Midbrain (tissue), 1 donor: ENCODE measurements around the gene C9orf78.

Source experiments
- DNase-seq: peaks from one replicate; lab custom pipeline; 2025; lab: John Stamatoyannopoulos, UW

C9orf78 gene

DNA sequence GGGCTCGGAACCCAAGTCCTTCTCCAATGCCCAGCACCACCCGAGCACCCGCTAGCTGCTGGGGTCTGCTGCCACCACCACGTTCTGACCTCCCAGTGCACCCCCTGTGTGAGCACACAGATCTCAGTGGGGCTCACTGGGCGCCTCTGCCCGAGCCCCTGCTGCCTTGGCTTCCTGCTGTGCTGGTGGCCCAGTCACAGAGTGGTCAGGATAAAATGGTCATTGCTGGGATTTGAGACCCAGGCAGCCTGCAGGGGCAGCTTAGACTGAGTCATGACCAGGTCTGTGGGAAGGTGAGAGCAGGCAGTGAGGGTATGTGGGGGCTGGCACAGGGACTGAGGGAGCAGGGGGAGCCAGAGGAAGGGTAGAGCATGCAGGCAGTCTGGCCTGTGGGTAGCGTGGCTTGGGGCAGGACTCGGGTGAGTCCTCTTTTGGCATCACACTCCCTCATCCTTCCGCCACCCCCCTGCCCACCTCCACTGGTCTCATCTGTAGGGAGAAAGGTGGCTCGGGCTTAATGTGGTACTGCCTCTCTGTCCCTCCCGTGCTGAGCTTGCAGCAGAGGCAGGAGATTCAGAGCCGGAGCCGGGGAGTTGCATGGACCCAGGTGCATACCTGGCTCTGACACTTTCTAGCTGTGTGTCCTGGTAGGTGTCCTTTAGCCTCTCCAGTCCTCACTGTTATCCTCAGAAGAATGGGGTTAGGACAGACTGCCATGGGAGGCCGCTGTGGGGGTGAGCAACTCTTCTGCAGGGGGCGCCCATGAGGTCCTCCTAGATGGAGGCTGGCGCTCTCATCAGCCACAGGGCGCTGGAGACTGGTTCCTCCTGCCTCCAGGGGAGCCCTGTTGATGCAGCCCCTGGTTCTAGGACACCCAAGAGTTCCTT lies 32.3 kb upstream of the C9orf78 start:
- DNase-seq = no peak

- no peak for DNase-seq
These were observed 31.5 kb upstream of the C9orf78 start for GRCh38 chr9:129866394-129867135.

DNA sequence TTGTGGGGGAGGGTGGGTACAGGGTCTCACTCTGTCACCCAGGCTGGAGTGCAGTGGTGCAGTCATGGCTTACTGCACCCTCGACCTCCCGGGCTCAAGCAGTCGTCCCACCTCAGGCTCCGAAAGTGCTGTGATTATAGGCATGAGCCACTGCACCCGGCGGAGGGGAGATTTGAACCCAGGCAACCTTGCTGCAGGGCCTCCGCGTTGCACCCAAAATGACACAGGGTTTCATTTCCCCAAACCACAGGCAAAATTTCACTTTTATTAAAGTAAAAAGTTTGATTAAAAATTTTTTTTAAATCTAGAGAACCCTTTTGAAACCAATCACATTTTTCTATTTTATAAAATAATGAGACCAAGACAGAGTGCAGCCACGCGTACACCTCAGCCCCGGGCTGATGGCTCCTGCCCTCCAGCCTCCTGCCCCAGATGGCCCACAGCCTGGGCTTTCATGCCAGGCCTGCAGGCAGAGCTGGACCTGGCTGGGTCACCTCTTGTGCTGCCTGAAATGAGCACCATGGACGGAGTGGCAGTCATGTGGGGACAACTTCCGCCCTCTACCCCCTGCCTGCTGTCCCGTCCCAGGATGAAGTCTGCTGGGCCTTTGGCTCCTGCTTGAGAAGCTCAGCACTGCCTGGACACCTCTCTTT lies 30.7 kb upstream of the C9orf78 start:
- no peak for DNase-seq

DNA sequence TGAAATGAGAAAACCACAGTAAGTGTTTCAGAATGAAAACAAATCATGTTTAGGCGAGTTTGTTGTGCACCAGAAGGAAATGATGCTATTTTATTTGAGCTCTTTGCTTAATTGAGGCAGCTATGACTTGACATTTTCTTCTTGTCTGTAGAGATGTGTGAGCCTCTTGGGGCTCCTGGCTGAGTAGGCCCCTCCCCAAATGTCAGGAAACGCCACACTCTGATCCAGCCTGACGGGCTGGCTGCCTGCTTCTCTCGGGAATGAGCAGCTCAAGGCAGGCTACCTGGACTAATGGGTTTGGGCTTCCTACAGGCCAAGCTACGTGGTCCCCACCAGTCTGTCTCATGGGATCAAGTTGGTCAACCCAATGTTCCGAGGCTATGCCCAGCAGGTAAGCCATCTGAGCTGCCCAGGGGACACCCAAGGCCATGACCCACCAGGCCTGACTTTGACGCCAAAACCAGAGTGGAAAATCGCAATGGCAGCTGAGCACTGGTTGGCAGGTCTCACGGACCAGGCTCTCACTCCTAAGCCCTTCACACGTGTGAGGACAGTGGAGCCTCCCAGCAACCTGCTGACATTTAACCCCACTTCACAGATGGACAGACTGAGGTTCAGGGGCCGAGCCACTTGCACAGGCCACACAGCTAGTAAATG lies 30.0 kb upstream of the C9orf78 start:
- no peak for DNase-seq

- DNase-seq = no peak
These were observed 28.1 kb upstream of the C9orf78 start for GRCh38 chr9:129863059-129863690.

DNA sequence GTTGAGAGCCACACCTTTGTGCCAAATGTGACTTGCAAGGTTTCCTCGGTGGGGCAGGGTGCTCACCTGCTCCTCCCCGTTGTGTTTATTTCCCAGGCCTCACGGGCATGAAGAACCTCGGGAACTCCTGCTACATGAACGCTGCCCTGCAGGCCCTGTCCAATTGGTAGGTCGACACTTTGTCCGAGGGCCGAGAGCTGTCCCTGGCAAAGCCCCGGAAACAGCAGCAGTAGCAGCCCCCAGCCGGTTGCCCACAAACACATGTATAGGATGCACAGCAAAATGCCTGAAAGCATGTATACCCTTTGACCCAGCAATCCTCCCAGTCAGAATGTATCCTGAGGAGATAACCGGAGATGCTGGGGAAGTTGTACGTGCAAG lies 26.4 kb upstream of the C9orf78 start:
- no peak for DNase-seq

DNA sequence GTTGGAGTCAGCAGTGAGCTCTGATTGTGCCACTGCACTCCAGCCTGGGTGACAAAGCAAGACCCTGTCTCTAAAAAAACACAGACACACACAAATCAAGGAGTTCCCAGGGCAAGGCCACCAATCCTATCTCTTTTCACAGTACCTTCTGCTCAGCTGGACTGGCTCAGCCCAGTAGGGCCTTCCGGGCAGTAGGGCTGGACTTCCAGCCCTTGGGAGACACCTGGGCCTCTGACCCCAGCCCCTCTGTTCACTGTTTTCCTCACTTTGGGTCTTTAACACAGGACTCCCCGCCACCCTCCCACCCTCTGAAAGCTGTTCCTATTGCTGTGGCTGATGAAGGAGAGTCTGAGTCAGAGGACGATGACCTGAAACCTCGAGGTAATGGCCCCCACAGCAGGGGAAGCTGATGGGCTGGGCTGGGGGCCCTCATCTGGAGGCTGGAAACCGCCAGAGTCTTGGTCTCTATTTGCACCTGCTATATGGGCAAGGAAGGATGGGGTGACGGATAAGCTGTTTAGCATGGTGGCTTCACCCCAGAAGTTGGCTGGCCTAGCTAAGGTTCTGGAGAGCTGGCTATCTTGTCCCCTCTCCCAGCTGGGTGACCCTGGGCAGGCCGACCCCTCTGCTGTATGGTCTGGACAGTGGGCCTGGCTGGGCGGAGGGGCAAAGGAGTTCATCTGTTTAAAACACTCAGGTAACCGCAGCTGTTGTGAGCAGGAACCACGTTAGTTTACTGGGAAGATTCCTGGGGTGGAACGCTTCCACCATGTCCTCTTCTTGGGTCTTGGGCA lies 25.8 kb upstream of the C9orf78 start:
- DNase-seq = no peak

GRCh38 chr9:129858167-129858962 lies 23.3 kb upstream of the C9orf78 start:
- DNase-seq = no peak

- no peak for DNase-seq
These were observed 22.1 kb upstream of the C9orf78 start for GRCh38 chr9:129857207-129857606.

GRCh38 chr9:129854588-129855110 lies 19.6 kb upstream of the C9orf78 start:
- DNase-seq = no peak

- no peak for DNase-seq
These were observed 18.5 kb upstream of the C9orf78 start for GRCh38 chr9:129853614-129854013.

DNA sequence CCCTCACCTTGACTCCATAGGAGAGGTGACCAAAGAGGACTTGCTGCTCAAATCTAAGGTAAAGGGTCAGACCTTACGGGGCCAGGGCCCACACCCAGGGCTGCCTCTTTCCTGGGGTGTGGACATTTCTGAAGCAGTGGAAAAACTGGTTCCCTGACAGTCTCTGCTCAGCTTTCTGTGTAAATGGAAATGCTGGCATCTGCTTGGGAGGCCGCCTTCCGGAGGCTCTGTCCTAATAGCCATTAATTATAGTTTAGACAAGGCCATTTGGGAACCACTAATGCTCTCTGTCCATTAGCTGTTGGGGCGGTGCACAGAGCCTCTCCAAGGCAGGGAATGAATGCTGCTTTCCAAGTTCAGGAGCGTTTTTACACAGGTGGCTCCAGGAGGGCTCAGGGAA lies 17.5 kb upstream of the C9orf78 start:
- DNase-seq = no peak

- no peak for DNase-seq
These were observed 16.7 kb upstream of the C9orf78 start for GRCh38 chr9:129851821-129852220.

GRCh38 chr9:129850821-129851550 lies 15.9 kb upstream of the C9orf78 start:
- DNase-seq = no peak

DNA sequence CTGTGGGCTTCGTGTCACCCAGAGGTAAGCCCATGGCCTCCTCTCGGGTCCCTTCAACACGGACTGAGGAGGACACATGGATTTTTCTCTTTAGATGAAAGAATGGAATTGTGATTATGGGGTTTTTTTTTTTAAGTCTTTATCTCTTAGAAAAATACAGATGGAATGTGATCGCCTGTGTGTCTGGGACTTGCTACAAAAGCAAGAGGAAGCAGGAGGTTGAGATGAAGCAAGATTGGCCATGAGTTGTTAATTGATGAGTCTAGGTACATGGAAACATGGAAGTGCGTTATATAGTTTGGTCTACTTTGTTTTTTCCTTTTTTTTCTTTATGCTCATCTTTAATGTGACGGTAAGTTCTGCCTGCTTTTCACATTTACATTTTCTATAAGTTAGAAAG lies 14.8 kb upstream of the C9orf78 start:
- DNase-seq = no peak

DNA sequence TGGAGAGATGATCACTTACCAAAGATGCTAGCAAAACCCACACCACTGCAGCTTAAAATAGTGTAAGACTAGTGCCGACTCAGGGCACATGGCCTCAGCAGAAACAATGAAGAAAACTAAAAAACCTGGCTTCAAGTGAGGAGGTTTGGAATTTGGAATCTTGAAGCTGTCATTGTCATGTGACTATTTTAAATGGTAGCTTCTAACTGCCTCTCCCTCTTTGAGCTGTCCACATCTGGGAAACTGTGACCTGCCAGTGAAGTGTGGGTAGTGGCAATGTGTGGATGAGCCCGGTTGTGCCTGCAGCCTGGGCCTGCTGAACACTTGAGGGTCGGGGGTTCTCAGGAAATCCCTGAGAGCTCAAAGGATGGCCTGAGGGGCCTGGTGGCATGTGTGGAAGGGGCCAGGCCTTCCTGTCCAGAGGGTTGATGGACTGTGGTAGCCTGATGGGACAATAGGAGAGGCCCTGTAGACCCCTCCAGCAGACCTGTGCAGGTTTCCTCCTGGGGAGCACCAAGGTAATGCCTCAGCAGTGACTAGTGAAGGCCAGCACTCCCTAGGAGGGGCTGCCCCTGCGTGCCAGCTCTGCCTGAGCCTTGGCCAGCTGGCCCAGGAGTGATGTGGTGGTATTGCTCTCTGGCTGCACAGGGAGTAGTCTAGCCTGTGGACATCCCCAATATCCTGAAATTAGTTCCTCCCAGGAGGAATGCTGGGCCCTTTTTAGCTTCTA lies 13.8 kb upstream of the C9orf78 start:
- no peak for DNase-seq

GRCh38 chr9:129845373-129845772 lies 10.3 kb upstream of the C9orf78 start:
- no peak for DNase-seq

GRCh38 chr9:129841071-129841470 lies 6.0 kb upstream of the C9orf78 start:
- no peak for DNase-seq
